ENCODE data around the gene SLC1A1.

GRCh38 chr9:4537581-4537980 lies 47.3 kb downstream of the SLC1A1 start:
- no peak for TF ChIP-seq CTCF (IDR thresholded peaks at IDR 0.05; ENCODE audit: borderline replicate concordance, extremely low read depth, low read length, poor library complexity, severe bottlenecking)
- no peak for TF ChIP-seq EZH2 (IDR thresholded peaks at IDR 0.05; ENCODE audit: borderline replicate concordance, low read depth, low read length, severe bottlenecking)
